Thyroid gland (tissue), 4 donors: Measurements from ENCODE around the gene ARL15.

Experiments used
- POLR2A ChIP-seq, 2 donors: fragments of 450-650 bp; IDR thresholded peaks; one replicate each; pipeline ENCODE4 v1.6.1; 2017; ENCODE audit warnings: antibody characterized with exemption in 2 of 2, mild to moderate bottlenecking in 2 of 2, moderate library complexity in 1 of 2
- TF ChIP-seq, protein P1 (sequence below), 6 experiments: fragments of 200-600 bp in 3 of 6; fragments of 450-650 bp in 3 of 6; sonication (generic) in 3 of 6; IDR thresholded peaks; one replicate each; pipeline ENCODE4 v1.5.1; 2016 to 2019; ENCODE audit warnings: antibody characterized with exemption in 6 of 6, mild to moderate bottlenecking in 2 of 6, inconsistent platforms in 1 of 6, moderate library complexity in 1 of 6

DNA sequence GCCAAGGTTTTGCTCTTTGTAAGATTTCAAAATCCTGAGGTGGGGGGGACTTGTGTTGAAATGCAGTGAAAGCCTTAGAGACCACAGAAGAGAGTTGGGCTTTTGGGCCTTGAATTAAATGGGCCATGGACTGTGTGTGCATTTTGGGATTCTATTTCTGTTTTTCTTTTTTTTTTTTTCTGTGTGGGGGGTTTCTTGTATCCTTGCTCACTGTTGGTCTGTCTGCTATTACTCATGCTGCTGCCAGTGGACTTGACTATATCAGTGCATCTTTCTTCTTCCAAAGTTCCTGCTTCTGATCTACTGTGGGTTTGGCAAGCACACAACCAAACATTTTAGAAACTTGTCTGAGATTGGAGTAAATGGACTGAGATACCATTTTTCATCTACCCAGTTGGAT lies 344.9 kb downstream of the ARL15 start:
- TF ChIP-seq POLR2A (IDR thresholded peaks at IDR 0.05) = no peak
- TF ChIP-seq, protein P1, sequence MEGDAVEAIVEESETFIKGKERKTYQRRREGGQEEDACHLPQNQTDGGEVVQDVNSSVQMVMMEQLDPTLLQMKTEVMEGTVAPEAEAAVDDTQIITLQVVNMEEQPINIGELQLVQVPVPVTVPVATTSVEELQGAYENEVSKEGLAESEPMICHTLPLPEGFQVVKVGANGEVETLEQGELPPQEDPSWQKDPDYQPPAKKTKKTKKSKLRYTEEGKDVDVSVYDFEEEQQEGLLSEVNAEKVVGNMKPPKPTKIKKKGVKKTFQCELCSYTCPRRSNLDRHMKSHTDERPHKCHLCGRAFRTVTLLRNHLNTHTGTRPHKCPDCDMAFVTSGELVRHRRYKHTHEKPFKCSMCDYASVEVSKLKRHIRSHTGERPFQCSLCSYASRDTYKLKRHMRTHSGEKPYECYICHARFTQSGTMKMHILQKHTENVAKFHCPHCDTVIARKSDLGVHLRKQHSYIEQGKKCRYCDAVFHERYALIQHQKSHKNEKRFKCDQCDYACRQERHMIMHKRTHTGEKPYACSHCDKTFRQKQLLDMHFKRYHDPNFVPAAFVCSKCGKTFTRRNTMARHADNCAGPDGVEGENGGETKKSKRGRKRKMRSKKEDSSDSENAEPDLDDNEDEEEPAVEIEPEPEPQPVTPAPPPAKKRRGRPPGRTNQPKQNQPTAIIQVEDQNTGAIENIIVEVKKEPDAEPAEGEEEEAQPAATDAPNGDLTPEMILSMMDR (IDR thresholded peaks at IDR 0.05) = no peak
